Upper lobe of left lung (tissue), 4 donors: Measurements from ENCODE around the gene OR14I1.
"Not testable (repeated sequence)": the region's sequence is repeated elsewhere in the genome, so short reads cannot be mapped to it uniquely, and the experiment has no call there.

ENCODE experiments used
- CTCF ChIP-seq, 6 experiments: fragments of 450-650 bp in 4 of 6; fragments of 200-600 bp in 2 of 6; sonication (generic) in 2 of 6; IDR thresholded peaks; one replicate each; pipeline ENCODE4 v1.5.1; 2016 to 2019; ENCODE audit warnings: antibody characterized with exemption in 6 of 6
- POLR2A ChIP-seq, 4 donors: fragments of 450-650 bp; IDR thresholded peaks; one replicate each; pipeline ENCODE4 v1.5.1; 2016 to 2017; ENCODE audit warnings: antibody characterized with exemption in 4 of 4, mild to moderate bottlenecking in 2 of 4
- POLR2AphosphoS5 ChIP-seq, 2 donors: sonication (generic); formaldehyde crosslinking; IDR thresholded peaks; one replicate each; pipeline ENCODE4 v1.5.1; 2017; ENCODE audit warnings: antibody characterized with exemption in 2 of 2

- not testable (repeated sequence) for TF ChIP-seq CTCF, POLR2A, POLR2AphosphoS5 (IDR thresholded peaks at IDR 0.05)
These were observed 38.9 kb downstream of the OR14I1 start for GRCh38 chr1:248663453-248664328.
